ENCODE measurements around the gene TM4SF20. TPM values are rescaled to one million over a fixed set of nuclear protein-coding genes. Genes with fewer than 3 reads are reported as not detected.

TM4SF20 gene
- not detected for total RNA-seq
- polyA plus RNA-seq: 1 to 10 TPM; 1.5 to 8.4 (median 2.3) TPM

DNA sequence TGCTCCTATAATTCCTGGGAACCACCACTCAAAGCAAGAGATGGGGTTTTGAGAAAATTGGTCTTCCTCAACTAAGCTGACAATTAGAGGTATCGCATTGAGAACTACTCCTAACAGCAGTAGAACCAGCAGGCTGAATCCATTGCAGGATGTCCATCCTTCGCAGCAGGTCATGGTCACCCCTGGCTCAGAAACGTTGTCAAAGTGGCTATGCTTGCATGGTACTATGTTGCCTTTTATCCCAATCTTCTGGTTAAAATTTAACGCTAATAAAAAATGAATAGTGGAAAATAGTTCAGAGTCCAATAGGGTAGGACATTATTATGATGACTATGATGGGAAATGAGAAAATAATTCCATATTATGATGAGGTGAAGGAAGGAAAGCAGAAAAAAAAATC, at the start of gene TM4SF20:
TSS of gene TM4SF20 (minus strand) at position 212 of the 400 bp plus-strand sequence. CDS start at position 174, 38 bp downstream.
- no peaks in the 10 kb centered on the region for H3K9me3 ChIP-seq
- no peak within 1 kb of the TSS for H3K27ac ChIP-seq
- intact Hi-C loops (cut with DNase I): no loop called here
- H3K27me3 ChIP-seq: peaks cover 0 to 3% (median 0%) of the 10 kb centered on the region in 3 donors
- H3K4me1 ChIP-seq: no peaks in the 10 kb centered on the region
- no peak within 1 kb of the TSS for H3K4me3 ChIP-seq
- no peak for TF ChIP-seq POLR2A (IDR thresholded peaks at IDR 0.05)
- no peak for TF ChIP-seq CTCF (IDR thresholded peaks at IDR 0.05)
- TF ChIP-seq POLR2AphosphoS5 (IDR thresholded peaks at IDR 0.05): no peak
- no peak for TF ChIP-seq EP300 (IDR thresholded peaks at IDR 0.05)
- WGBS, 2 donors: 34 to 72% methylated on average over 4 of the region's 4 CpGs
- no peak for DNase-seq
- no peaks in the 10 kb centered on the region for H3K36me3 ChIP-seq

- peaks cover 0 to 9% (median 2%) of the 10 kb centered on the region in 4 donors for H3K9me3 ChIP-seq
- H3K36me3 ChIP-seq: no peaks in the 10 kb centered on the region
- TF ChIP-seq POLR2A (IDR thresholded peaks at IDR 0.05) (no peak), CTCF (IDR thresholded peaks at IDR 0.05) (no peak), POLR2AphosphoS5 (IDR thresholded peaks at IDR 0.05) (no peak), EP300 (IDR thresholded peaks at IDR 0.05) (no peak)
- H3K4me3 ChIP-seq: no peak overlapping the region
- DNase-seq: no peak
- H3K4me1 ChIP-seq: no peaks in the 10 kb centered on the region
- no peaks in the 10 kb centered on the region for H3K27me3 ChIP-seq
- 91% methylated on average over 8 of the region's 8 CpGs for WGBS, 2 donors
- intact Hi-C loops (cut with DNase I): no loop called here
- H3K27ac ChIP-seq: no peak overlapping the region
Measured at GRCh38 chr2:227428731-227429285, 49.7 kb upstream of the TM4SF20 start.

DNA sequence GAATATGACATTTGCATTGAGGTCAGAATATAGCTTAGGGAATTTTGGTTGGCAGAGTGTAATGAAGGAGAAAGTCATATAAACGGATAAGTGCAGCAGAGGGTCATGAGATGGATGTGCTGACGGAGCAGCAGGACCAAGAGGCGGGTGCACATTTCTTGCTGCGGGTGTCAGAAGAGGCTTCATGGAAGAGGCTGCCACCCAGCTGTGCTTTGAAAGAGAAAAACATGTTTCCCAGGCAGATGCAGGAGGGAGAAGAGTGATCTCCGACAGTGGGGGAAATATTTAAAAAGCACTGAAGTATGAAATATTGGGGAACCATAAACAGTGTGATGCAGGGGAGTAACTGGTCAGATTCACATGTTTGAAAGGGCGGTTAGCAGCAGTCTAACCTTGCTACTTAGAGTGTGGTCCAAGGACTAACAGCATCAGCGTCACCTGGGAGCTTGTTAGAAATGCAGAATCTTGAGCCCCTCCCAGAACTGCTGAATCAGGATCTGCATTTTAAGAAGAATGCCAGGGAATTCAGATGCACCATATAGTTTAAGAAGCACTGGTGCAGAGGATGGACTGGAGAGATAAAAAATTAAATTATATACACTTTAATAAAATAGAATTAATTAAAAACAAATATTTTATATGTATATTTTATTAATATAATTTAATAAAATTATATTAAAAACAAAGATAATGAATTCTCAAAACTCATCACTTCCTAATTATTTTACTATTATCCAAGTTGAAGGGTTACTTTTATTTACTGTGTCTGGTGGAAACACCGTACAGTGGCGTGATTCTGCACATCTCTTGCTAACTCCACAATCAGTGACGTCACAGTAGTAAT, 44.8 kb upstream of the TM4SF20 start:
- WGBS, 2 donors: 87 to 91% methylated on average over 10 of the region's 10 CpGs

DNA sequence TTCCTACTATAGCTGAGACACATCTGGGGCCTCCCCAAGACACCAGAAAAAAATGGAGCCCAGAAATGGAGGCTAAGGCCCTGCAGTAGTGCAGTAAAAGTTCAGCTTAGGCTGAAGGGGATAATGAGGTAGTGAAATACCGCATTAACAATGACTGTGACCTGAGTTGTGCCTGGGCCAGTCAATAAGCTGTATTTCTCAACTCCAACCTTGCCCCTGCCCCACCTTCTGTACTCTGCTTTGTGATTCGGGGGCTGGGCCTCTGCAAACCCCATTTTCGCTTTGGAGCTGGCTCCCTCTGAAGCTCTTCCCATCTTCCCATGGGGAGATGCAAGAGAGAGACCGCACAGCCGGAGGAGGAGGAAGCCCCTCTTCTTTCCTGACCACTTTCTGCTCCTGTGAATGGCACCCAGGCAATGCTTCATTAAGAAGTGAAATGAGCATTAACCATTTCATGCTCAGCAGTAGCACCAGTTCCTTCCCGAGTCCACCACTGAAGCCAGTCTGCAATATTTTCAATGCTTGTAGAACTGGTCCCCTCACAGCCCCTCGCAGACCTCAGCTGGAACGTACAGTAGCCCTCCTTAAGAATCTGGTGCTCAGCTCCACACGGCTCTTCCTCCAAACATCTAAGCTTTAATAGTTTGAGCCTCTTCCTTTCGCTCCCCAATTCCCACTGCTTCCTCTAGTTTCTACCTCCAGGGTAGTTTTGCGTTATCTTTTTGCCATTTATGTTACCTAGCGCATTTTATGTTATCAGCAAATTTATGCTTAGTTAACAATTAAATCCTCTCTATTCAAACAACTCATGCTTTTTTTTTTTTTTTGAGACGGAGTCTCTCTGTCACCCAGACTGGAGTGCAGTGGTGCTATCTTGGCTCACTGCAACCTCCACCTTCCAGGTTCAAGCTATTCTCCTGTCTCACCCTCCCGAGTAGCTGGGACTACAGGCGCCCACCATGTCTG, 41.3 kb upstream of the TM4SF20 start:
- H3K27me3 ChIP-seq: no peaks in the 10 kb centered on the region
- no peak for DNase-seq
- intact Hi-C loops (cut with DNase I): no loop called here
- WGBS, 2 donors: 73 to 84% methylated on average over 15 of the region's 15 CpGs
- H3K4me3 ChIP-seq: no peak overlapping the region
- H3K9me3 ChIP-seq: no peaks in the 10 kb centered on the region
- H3K27ac ChIP-seq: no peak overlapping the region
- no peaks in the 10 kb centered on the region for H3K4me1 ChIP-seq
- TF ChIP-seq POLR2A (IDR thresholded peaks at IDR 0.05) (no peak), POLR2AphosphoS5 (IDR thresholded peaks at IDR 0.05) (no peak), CTCF (IDR thresholded peaks at IDR 0.05) (no peak), EP300 (IDR thresholded peaks at IDR 0.05) (no peak)
- no peaks in the 10 kb centered on the region for H3K36me3 ChIP-seq

More for the DNA sequence above, 44.8 kb upstream of the TM4SF20 start:
- no peak overlapping the region for H3K27ac ChIP-seq
- H3K4me3 ChIP-seq: no peak overlapping the region
- no peaks in the 10 kb centered on the region for H3K27me3 ChIP-seq
- H3K36me3 ChIP-seq: no peaks in the 10 kb centered on the region
- intact Hi-C loops (cut with DNase I): no loop called here
- no peaks in the 10 kb centered on the region for H3K4me1 ChIP-seq
- no peak for TF ChIP-seq POLR2AphosphoS5 (IDR thresholded peaks at IDR 0.05)
- H3K9me3 ChIP-seq: no peaks in the 10 kb centered on the region
- no peak for DNase-seq

Measured in sigmoid colon (tissue), 7 donors.